Measurements from ENCODE around the gene BBS7.

GRCh38 chr4:121784975-121785374, 85.3 kb downstream of the BBS7 start:
- no peak for TF ChIP-seq POLR2A (IDR thresholded peaks at IDR 0.05)
- no peak for TF ChIP-seq CTCF (IDR thresholded peaks at IDR 0.05)
- TF ChIP-seq POLR2AphosphoS5 (IDR thresholded peaks at IDR 0.05) = no peak
